ENCODE measurements around the gene D2HGDH.

DNA sequence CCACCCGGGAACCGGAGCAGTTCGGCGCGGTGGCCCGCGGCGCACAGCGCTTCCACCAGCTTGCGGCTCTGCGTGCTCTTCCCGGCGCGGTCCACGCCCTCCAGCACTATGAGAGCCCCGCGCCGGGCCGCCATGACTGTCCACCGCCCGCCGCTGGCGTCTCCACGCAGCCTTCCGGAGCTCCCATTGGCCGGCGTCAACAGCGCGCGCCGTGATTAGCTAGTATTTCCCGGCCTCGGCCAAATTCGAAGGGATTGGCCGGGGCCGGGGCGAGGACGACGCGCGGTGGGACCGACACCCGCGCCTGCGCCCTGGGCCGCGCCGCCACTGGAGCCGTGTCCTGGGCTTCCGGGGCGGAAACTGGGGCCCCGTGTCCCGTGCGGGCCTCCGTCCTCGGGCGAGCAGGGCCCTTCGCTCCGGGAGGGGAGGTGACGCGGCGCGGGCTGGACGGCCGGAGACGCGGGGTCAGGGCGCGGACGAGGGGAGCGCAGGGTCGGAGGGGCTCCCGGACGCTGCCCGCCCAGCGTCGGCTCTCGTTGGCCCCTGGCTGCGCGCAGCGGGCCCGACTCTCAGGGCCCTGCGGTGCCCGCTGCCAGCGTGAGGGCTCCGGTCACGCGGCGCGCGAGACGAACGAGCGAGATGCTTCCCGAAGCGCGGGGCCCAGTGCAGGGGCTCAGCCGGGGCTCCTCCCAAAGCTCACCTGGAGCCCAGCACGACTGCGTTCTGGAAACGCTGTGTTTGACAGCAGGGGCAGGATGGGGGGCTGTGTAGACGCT, 47.6 kb upstream of the D2HGDH start, which contains the start of gene DTYMK:
- TF ChIP-seq, protein P1, sequence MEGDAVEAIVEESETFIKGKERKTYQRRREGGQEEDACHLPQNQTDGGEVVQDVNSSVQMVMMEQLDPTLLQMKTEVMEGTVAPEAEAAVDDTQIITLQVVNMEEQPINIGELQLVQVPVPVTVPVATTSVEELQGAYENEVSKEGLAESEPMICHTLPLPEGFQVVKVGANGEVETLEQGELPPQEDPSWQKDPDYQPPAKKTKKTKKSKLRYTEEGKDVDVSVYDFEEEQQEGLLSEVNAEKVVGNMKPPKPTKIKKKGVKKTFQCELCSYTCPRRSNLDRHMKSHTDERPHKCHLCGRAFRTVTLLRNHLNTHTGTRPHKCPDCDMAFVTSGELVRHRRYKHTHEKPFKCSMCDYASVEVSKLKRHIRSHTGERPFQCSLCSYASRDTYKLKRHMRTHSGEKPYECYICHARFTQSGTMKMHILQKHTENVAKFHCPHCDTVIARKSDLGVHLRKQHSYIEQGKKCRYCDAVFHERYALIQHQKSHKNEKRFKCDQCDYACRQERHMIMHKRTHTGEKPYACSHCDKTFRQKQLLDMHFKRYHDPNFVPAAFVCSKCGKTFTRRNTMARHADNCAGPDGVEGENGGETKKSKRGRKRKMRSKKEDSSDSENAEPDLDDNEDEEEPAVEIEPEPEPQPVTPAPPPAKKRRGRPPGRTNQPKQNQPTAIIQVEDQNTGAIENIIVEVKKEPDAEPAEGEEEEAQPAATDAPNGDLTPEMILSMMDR (conservative IDR thresholded peaks at IDR 0.05; ENCODE audit: low read length): no peak
- no peak for TF ChIP-seq EZH2phosphoT487 (IDR thresholded peaks at IDR 0.05; ENCODE audit: borderline replicate concordance, low read depth, low read length)

All from OCI-LY7 (cell line).